Fibroblast of upper back skin (primary cell): Measurements from ENCODE around the gene DEPDC1.
"Not testable (repeated sequence)": the region's sequence is repeated elsewhere in the genome, so short reads cannot be mapped to it uniquely, and the experiment has no call there.

Source experiments
- DNase-seq: peaks from one replicate; pipeline ENCODE4 v3.0.0-alpha.2; 2013

DEPDC1 gene

GRCh38 chr1:68476626-68477025, 20.3 kb downstream of the DEPDC1 start:
- not testable (repeated sequence) for DNase-seq

- no peak for DNase-seq
Measured at GRCh38 chr1:68473060-68473459, 23.8 kb downstream of the DEPDC1 start.

- peak; percentile 24 for DNase-seq
Measured at GRCh38 chr1:68470388-68470970, 26.4 kb downstream of the DEPDC1 start.

DNA sequence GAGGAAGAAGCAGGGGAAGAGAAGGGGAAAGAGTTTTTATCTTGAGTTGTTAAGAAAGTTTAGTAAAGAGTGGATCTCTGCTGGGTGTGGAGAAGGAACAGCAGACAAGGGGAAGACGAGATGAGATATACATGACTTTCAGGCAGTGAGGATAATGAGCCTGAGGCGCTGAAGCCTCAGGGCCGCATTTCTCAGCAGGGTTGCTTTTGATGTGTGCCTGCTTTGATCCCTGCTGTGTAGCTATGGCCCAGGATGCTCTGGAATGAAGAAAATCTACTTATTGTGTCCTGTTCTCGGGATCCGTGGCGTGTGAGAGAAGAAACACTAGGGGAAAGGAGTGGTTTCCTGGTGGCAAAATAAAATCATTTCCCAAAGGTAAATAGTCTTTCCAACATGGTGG, 32.0 kb downstream of the DEPDC1 start:
- no peak for DNase-seq

- no peak for DNase-seq
Measured at GRCh38 chr1:68460935-68461334, 35.9 kb downstream of the DEPDC1 start.

DNA sequence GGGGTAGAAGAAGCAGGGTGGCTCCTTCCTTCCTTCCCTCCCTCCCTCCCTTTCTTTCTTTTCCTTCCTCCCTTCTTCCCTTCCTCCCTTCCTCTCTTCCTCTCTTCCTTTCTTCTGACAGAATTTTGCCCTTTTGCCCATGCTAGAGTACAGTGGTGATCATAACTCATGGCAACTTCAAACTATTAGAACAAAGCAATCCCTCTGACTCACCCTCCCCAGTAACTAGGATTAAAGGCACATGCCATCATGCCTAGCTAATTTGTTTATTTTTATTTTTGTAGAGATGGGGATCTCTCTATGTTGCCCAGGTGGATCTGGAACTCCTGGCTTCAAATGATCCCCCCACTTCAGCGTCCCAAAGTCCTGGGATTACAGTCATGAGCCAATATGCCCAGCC, 37.1 kb downstream of the DEPDC1 start:
- no peak for DNase-seq

GRCh38 chr1:68459091-68459490, 37.8 kb downstream of the DEPDC1 start:
- DNase-seq: no peak

GRCh38 chr1:68456202-68456601, 40.7 kb downstream of the DEPDC1 start:
- DNase-seq: no peak

DNA sequence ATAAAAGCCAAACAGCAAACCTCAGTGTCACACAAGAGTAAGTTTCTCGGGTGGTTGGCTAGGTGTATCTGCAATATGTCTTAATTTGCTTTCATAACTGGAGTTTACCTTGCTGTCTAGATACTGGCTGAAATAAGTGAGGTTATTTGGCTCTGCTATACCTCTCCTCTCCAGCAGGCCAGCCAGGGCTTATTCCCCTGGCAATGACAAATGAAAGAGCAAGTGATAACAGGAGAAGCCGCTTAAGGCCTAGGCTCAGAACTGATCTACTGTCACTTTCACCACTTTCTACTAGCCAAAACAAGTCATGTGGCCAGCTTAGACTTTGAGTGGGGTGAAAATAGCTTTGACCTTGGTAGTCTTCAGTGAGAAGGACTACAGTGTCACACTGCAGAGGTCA, 42.3 kb downstream of the DEPDC1 start:
- no peak for DNase-seq

DNA sequence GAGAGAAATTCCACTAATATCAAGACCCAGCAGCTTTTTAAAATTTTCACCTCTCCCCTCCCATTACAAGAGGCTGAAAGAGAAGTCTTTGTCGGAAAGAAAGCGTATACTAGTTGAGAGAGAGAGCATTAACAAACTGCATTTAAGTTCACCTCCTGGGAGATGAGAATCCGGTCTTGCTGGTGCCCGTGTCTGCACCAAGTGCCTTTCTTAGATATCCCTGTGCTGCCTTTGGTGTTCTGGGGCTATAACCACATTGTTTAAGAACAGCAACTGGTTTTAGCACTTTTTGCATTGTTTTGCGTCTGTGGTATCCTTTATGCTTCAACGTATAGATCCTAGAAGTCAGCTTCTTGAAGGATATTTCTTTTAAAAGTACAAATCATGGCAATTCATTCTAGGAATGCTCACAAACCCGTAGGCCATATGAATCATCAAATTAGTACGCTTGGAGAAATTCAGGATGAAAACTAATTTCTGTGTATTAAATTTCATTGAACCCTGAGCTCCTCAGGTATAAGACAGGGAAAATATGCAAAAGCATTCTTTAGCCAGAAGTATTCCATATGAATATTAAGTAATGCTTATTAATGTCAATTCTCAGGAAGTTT, 43.7 kb downstream of the DEPDC1 start:
- DNase-seq: no peak

DNA sequence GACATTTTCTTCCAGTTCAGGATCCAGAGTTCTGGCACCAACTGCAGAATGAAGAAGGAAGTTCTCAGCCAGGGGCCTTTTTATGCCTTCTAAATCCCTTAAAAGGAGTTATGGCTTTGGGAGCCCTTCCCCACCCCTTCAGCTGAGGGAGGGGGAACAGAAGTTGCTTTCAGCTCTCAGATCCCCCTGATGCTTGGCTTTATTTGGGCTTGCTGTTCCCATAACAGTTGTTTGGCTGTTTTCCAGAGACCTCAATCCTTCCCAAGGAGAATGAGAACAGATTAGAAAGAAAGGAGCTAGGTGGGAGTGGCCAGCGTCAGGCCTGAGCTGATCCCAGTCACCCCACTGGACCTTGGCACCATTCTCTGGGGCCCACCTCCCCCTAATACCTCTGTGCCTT, 47.0 kb downstream of the DEPDC1 start, which contains the start of gene RPE65:
TSS of gene RPE65 (minus strand) at position 54 of the 400 bp plus-strand sequence. CDS start at position 5, 49 bp downstream.
- peak; percentile 19 for DNase-seq

DNA sequence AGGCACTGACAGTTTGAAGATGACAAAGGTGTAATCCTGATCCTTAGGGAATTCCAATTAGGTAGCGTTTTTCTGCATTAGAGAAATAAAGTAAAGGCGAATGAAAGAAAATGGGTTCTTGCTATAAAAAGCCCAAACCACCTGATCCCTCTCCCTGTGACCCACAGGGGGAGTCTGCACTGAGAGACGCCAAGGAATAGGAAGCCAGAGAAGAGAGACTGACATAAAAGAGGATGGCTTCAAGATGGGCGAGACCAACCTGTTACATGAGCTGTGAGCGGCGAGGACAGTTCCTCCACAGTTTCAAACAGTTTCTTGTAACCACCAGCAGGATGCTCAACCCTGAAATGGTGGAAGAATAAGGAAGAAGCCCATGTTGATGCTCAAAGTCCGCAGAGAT, 48.5 kb downstream of the DEPDC1 start:
- no peak for DNase-seq

DNA sequence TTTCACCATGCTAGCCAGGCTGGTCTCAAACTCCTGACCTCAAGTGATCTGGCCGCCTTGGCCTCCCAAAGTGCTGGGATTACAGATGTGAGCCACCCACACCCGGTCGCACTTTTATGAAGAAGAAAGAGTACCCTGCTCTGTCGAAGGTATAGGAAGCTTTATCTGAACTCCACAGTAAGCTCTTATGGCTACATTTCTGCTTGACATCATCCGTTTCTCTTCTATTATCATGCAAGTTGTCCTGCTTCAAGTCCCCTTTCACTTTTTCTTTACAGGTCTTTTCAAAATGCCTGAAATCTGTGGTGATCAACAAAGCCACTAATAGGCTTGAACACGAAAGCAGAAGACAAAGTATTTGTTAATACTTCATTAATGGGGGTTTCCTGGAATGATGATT, 51.2 kb downstream of the DEPDC1 start:
- no peak for DNase-seq

DNA sequence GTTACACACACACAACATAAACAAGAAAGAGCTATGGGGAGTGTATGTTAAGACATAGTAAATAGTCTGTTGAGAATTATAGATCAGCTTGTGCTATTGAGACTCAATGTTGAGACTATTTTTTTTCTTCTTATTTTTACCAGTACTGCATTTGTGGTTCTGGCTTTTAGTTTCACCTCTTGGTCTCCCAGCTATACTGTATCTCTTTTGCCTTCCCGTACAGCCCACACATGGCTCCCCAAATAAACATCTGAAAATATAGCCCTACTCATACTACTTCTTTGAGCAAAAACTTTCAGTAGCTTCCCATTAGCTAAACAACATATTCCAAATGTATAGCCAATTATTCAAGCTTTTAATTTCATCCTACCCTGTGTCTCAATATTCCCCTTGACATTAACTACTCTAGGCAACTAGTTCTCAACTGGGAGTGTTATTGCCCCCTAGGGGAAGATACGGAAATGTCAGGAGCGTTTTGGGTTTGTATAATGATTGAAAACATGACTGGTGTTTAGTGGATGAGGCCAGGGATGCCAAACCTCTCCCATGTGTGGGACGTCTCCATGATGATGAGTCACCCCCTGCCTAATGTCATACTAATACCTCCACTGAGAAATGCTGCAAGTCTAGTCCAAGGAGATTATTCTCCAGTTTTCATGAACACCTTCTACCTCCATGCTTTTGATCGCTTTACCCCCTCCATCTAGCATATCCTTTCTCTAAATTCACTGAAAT, 53.9 kb downstream of the DEPDC1 start:
- peak; percentile 69 for DNase-seq

GRCh38 chr1:68442006-68442405, 54.9 kb downstream of the DEPDC1 start:
- DNase-seq: no peak

DNA sequence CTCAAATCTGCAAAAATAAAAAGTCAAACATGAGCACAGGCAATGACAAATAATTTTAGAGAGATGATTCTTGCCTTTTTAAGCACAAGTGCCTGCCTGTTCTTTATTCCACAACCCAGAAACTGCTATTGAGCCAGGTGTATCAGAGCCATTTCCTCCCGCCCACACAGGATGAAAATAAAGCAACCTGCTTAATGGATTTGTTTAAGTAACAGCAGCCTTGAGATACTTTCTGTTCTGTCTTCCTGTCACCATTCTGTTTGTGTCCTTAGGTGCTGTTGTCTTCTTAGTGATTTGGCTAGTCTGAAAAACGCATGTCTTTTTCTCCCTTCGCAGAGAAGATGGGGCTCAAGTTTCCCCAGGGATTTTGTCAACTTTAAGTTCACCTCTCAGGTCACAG, 58.6 kb downstream of the DEPDC1 start:
- no peak for DNase-seq

GRCh38 chr1:68433395-68433794, 63.5 kb downstream of the DEPDC1 start:
- DNase-seq: no peak

- no peak for DNase-seq
Measured at GRCh38 chr1:68431076-68431475, 65.8 kb downstream of the DEPDC1 start.

DNA sequence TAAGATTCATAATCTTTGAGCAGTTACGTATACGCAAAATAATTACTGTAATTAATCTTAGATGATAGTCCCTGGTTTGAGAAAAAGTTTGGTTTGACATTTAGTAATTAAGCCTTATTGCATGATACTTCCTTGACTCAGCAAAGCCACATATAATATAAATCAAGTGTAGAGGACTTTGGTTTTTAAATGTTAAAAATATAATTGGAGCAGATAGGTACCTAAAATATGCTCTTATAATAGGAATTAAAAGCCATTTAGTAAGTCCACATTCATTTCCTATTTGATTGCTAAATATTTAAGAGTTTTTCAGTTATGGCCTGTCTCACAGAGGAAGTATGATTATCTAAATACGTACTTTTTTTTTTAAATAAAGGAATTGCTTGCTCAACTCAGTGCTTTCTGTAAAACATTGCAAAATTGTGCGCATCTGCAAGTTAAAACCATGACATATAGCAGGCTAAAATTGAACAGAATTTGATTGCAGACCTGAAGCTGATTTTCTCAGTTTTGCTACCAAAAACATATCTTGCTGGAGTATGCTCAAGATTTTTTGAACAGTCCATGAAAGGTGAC, 67.6 kb downstream of the DEPDC1 start:
- no peak for DNase-seq

GRCh38 chr1:68426594-68426993, 70.3 kb downstream of the DEPDC1 start:
- DNase-seq: peak; percentile 22
